Bronchial epithelial cell (primary cell): ENCODE measurements around the gene PAX2. TPM values are rescaled to one million over a fixed set of nuclear protein-coding genes. Genes with fewer than 3 reads are reported as not detected.
"Not testable (repeated sequence)": the region's sequence is repeated elsewhere in the genome, so short reads cannot be mapped to it uniquely, and the experiment has no call there.

Source experiments
- DNase-seq: peaks from one replicate; pipeline ENCODE4 v3.0.0-alpha.2; 2010; ENCODE audit warnings: low read depth
- FAIRE-seq: peaks from 2 replicates; lab custom pipeline; 2011; peaks lifted over from hg19 to GRCh38; lab: Jason Lieb, UNC
- H3K27me3 ChIP-seq: 2 replicates; pipeline ENCODE4 v1.5.1; 2011; ENCODE audit warnings: low read length; ENCODE audit not compliant: control insufficient read depth, insufficient read depth
- H3K36me3 ChIP-seq: 2 replicates; pipeline ENCODE4 v1.5.1; 2011; ENCODE audit warnings: low read length; ENCODE audit not compliant: control insufficient read depth, insufficient read depth
- H3K4me3 ChIP-seq: 2 replicates; pipeline ENCODE4 v1.5.1; 2011; ENCODE audit warnings: mild to moderate bottlenecking, low read depth, low read length, control low read depth
- CTCF ChIP-seq: IDR thresholded peaks from 2 replicates; pipeline ENCODE4 v1.5.1; 2011; ENCODE audit warnings: mild to moderate bottlenecking, moderate library complexity, low read length, control low read depth, inconsistent platforms; ENCODE audit not compliant: insufficient read depth, severe bottlenecking
- total RNA-seq: library from RNA; depleted of rRNA; stranded (reverse); fragments of >200 nt; gene quantifications from 2 replicates; pipeline ENCODE4 v1.2.1, GENCODE V29; 2014

Gene PAX2
- not detected in 2 replicates for total RNA-seq

GRCh38 chr10:100744987-100745881 is at the start of gene PAX2:
PAX2 (plus strand) TSS chr10:100745582; CDS start chr10:100746261, 679 bp downstream.
- TF ChIP-seq CTCF: no peak
- FAIRE-seq: no peak
- no peak within 1 kb of the TSS for H3K4me3 ChIP-seq
- DNase-seq: no peak
- no peaks in the 10 kb centered on the region for H3K36me3 ChIP-seq
- H3K27me3 ChIP-seq: peaks cover 83% of the 10 kb centered on the region

- Histone ChIP-seq H3K27me3 (peaks cover 2% of the 10 kb centered on the region), H3K4me3 (no peak overlapping the region), H3K36me3 (no peaks in the 10 kb centered on the region)
- no peak for FAIRE-seq
- no peak for DNase-seq
- no peak for TF ChIP-seq CTCF
Measured at GRCh38 chr10:100696477-100696901, 48.9 kb upstream of the PAX2 start.

GRCh38 chr10:100697070-100697469 is 48.3 kb upstream of the PAX2 start:
- TF ChIP-seq CTCF: no peak
- peaks cover 2% of the 10 kb centered on the region for H3K27me3 ChIP-seq
- no peak overlapping the region for H3K4me3 ChIP-seq
- FAIRE-seq: no peak
- peak; percentile 58 for DNase-seq
- no peaks in the 10 kb centered on the region for H3K36me3 ChIP-seq

GRCh38 chr10:100697631-100698030 is 47.8 kb upstream of the PAX2 start:
- no peak for TF ChIP-seq CTCF
- Histone ChIP-seq H3K4me3 (no peak overlapping the region), H3K27me3 (peaks cover 2% of the 10 kb centered on the region), H3K36me3 (no peaks in the 10 kb centered on the region)
- FAIRE-seq: no peak
- DNase-seq: no peak

- H3K36me3 ChIP-seq, H3K4me3 ChIP-seq, FAIRE-seq, DNase-seq, H3K27me3 ChIP-seq: not testable (repeated sequence)
Measured at GRCh38 chr10:100701704-100702103, 43.7 kb upstream of the PAX2 start.

GRCh38 chr10:100705139-100705538 is 40.2 kb upstream of the PAX2 start:
- FAIRE-seq (no peak), DNase-seq (no peak)
- Histone ChIP-seq H3K4me3 (no peak overlapping the region), H3K36me3 (no peaks in the 10 kb centered on the region), H3K27me3 (peaks cover 12% of the 10 kb centered on the region)
- no peak for TF ChIP-seq CTCF
